Measurements from ENCODE around the gene GUCD1.
A peak's percentile ranks its signal among the peaks of the same experiment; 100 is the strongest.
"Not testable (repeated sequence)": the region's sequence is repeated elsewhere in the genome, so short reads cannot be mapped to it uniquely, and the experiment has no call there.

Gene GUCD1

DNA sequence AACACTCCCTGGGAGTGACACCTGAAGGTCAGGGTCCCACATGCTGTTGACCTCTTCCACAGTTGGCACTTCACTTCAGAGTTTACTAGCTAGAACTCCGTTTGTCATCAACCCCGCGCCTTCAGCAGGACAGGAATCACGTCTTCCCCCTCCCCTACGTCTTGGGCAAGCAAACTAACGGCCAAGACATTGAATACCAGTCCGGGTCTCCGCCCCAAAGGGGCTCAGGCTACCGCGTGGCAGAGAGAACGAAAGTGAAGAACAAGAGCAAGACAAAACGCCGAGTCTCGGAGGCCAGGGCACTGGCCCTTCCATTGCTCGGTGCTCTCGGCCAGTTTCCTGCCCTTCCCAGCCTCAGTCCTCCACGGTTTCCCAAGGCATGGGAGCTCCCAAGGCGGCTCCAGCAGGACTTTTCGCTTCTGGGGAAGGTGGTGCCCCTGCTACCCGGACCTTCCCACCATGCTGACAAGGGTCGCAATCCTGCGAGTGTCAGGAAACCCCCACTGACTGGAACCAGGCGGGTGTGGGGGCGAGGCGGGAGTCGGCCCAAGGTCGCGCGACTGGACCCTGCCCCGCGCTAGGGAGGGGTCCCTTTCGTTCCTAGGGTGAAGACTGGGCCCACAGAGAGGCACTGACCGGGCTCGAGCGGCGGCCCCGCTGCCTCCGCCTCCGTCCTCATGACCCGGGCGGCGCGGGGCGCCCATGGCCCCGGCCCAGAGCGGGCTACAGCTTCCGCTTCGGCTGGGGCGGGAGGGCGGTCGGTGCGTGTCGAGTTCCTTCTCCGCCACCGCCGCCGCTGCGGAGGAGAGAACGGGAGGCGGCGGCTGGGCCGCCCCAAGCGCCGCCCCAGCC lies at the start of gene GUCD1:
TSS of gene GUCD1 (minus strand) at position 826 of the 852 bp plus-strand sequence. CDS start at position 679, 147 bp downstream.
- DNase-seq: no peak

DNA sequence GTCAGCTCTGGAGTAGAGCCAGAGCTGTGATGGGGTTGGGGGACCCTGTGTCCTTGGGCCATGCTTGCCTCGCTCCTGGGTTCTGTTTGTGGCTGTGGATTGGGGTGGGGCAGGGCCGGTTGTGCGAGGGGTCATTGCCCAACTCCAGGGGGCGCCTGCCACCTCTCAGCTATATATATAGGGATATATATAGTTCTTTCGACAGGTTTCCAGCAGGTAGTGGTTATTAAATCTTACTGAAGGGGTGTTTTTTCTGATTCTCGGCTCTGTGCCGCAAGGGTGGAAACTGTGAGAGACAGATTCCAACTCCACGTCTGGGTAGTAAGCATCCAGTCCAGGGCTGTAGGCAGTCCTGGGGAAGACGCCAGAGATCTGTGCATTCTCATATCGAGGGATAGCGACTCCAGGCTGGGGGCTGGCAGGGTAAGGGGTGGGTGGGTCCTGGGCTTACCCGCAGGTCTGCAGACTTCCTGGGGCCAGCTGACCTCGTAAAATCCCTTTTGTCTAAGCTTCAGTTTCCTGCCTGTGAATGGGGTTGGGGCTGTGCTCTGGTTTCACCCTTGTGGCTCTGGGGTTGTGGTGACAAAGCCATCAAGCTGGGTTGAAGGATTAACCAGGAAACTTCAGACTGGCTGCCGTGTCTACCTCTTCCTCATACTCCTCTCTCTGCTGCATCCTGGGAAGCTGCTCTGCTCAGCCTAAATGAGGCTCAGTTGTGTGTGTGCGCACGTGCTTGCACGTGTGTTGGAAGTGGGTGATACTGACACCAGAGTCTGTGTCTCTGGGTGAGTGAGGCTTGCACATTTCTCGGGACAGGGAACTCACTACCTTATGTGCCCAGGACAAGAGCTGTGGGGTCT lies 49.1 kb upstream of the GUCD1 start:
- not testable (repeated sequence) for DNase-seq

DNA sequence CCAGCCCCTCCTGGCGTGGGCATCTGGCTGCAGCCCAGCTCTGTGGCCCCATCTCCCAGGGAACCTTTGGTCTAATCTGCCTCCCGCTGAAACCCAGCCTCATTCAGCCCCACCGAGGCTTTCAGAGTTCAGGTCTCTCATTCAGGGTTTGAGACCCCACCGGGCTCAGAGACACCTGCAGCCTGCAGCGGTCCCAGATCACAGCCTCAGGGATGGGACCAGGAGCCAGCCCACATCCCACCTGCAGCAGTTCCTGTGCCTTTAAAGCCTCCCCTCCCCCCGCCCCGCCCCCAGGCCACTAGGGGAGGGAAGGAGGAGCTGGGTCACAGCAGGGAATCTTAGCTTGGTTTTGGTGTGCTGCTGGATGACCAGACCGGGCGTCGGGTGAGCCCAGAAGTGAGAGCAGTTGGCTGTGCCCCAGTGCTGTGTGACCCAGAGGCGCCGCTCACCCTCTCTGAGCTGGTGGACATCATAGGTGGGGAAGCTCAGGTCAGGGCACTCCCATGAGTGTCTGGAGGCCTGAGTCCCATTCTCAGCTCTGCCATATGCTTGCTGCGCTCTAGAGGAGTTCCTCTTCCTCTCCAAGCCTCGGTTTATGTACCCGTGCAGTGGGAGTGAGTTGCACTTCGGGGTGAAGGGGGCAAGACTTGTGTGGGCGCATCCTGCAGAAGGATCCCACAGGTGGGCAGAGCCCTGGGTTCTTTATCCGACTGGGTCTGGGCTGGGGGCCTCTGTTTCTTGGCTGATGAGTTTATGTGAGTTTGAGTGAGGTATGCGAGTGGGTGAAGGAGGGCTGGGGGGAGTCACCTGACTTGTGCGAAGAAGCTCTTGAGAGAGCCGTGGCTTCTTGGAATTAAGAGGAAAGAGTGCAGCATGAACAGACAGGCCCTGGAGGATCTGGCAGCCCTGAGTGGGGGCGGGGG lies 48.2 kb upstream of the GUCD1 start, which contains the start of gene GGT1:
TSS of gene GGT1 (plus strand) at position 347 of the 923 bp plus-strand sequence. CDS start 7,889 bp downstream, outside the sequence.
- not testable (repeated sequence) for DNase-seq

DNA sequence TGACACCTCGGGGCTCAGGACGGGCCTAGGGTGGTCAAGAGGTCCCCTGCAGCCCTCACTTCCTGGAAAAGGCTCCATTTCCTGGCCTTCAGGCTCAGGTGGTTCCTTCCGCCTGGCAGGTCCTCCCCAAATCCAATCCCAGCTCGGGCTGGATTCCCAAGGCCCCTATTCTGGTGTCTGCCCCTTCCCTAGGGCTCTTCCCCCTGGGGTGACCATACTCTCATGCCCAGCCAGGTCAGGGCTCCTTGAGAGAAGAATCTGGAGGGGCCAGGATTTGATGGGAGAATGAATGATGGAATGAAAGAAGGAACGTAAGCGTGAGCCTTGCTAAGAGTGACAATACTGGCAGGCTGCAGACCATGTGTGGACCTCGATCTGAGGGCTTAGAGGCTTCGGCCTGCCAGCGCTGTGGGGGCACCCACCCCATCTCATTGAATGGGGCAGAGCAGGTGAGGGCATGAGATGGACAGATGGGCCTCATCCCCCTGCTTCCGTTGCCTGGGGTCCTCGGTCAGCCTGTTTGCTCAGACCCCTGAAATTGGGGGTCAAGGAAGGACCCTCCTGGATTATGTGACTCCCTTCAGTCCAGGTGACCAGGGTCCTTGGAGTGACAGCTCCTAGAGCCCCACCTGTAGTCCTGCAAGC lies 47.3 kb upstream of the GUCD1 start:
- DNase-seq: not testable (repeated sequence)

DNA sequence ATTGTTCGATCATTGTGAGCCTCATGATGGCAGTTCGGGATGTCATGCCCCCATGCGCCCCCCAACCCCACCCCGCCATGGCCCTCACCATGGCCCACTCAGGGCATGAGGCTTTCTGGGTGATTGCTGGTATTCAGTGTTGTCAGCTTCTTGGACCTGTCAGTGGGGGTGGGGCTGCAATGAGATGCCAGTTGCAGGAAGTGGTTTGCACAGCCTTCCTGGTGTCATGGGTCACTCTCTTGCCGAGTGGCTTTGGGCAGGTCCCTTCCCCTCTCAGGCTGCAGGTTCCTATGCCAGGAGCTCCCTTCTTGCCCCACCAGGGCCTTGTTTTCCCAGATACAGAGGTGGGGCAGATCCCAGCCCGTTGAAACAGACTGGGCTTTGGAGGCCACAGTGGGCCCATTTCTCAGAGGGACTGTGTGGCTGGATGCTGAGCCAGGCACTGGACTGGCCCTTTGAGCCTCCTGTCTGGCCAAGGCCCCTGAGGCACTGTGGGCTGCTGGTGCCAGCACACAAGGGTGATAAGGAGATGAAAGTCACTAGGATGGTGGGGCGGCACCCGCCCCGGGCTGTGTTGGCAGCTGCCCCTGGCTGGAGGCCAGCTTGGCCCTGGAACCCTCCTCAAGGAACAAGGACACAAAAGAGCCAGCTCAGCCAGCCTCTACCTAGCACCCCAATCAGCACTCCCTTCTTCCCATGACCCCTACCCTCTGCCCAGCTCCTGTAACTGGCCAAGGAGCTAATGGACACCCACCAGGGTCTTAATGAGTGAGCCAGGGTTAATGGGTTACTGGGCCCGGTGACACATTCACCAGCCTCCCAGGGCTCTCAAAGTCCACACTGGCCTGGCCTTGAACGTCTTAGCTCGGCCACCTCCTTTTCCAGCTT lies 46.5 kb upstream of the GUCD1 start:
- DNase-seq: peak in 1 of 2 experiments; percentile 29

DNA sequence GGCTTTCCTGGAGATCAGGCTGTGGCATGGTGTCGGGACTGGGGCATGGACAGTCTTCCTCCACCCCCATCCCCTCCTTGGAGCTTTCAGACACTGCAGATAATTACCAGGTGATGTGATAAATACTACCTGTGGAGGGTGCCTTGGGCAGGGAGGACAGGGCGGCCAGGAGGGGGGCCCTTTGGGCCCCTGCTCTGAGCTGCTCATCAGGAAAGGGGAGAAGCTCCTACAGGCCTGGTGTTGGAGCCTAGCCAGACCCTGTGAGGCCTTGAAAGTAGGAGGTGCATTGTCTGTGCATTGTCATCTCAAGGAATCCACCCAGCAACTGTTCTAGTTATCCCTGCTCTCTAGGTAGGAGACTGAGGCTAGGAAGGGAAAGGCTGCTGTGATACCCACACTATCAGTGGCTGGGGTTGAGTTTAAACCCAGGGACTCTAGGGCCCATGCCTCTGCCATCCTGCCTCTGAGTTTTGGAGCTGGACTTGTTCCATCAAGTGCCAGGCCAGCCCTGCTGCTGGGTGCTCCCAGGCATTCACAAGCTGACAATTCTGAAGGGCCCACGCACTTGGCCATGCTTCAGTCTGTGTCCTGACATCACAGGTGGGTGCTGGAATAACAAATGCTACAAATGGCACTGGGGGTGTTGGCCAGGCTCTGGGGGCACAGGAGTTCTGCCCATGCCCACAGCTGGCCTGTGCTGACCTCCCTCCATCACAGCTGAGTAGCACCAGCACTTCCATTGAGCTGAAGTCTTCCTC lies 45.2 kb upstream of the GUCD1 start:
- DNase-seq: not testable (repeated sequence)

DNA sequence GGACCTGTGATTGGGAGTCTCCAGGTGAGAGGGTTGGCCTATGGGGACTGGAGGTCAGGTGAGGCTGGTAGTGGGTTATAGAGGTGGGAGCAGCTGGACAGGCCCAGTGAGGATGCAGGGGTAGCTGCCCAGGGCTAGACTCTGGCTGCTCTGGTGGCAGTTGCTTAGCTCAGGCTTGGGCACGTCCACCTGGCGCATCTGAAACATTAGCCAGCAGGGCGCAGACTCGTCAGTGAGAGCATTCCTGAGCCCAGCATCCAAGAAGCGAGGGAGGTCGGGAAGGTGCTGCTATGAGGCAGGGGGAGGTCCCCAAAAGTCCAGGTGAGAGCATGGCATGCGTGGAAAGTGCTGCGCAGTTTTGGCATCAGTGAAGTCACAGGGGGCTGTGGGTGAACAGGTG lies 44.6 kb upstream of the GUCD1 start:
- no peak for DNase-seq

DNA sequence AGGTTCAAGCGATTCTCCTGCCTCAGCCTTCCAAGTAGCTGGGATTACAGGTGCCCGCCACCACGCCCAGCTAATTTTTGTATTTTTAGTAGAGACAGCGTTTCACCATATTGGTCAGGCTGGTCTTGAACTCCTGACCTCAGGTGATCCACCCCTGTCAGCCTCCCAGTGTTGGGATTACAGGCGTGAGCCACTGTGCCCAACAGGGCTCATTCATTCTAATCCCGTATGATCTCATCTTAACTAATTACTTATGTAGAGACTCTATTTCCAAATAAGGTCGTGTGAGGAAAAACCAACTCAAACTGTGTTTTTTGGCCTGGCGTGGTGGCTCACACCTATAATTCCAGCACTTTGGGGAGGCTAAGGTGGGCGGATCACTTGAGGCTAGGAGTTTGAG lies 42.1 kb upstream of the GUCD1 start:
- not testable (repeated sequence) for DNase-seq

DNA sequence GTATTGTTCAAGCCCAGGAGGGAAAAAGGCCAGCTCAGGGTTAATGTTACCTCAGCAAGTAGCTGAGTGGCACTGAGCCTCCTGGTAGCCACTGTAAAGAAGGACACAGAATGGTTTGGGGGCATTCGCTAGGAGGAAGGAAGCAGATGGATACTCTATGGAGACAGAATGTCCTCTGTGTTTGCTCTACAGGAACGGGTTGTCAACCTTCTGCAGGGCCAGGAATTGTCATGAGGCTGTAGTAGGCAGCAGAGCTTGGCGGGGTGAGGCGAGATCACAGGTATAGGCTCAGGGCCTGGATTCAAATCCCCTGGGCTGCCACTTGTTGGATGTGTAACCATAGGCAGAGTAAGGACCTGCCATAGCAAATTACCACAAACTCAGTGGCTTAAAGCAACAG lies 40.9 kb upstream of the GUCD1 start:
- no peak for DNase-seq

DNA sequence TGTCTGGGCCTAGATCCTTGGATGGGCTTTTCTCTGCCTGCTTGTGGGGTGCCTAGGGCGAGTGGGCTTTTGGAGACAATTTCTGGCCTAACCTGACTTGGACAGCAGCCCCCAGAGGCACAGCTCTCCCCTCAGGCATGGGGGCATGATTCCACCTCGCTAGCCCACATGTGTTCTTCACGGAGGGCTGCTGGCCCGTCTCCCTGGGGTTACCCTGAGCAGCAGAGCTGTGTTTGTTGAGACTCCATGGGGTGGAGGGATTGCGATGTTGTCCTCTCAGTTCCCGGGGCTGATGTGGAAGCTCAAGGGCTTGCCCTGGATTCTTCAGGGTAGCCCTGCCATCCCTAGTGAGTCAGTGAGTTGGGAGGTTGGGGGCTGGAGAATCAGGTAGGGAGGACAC lies 40.3 kb upstream of the GUCD1 start:
- DNase-seq: no peak

DNA sequence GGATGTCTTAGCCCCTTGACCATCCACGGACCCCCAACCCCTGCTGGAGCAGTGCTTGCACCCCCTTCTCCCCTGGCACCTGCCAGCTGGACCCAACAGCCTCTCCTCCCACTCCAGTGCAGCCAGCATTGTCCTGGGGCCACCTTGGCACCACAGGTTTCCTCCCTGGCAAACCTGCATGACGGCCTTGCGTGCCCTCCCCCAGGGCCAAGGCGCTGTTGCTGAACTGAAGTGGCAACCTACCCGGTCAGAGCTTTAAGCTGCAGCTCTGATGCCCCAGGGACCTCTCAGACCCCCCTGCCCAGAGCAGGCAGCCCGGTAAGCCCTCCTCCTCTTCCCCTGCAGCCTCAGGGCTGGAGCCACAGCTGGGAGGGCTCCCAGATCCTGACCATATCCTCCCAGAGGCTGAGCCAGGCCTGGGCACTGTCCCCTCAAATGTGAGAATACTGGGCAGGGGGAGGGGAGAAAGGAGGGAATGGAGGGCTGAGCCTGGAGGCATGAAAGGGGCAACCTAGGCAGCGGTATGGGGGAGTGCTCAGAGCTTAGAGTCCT lies 39.7 kb upstream of the GUCD1 start:
- no peak for DNase-seq

DNA sequence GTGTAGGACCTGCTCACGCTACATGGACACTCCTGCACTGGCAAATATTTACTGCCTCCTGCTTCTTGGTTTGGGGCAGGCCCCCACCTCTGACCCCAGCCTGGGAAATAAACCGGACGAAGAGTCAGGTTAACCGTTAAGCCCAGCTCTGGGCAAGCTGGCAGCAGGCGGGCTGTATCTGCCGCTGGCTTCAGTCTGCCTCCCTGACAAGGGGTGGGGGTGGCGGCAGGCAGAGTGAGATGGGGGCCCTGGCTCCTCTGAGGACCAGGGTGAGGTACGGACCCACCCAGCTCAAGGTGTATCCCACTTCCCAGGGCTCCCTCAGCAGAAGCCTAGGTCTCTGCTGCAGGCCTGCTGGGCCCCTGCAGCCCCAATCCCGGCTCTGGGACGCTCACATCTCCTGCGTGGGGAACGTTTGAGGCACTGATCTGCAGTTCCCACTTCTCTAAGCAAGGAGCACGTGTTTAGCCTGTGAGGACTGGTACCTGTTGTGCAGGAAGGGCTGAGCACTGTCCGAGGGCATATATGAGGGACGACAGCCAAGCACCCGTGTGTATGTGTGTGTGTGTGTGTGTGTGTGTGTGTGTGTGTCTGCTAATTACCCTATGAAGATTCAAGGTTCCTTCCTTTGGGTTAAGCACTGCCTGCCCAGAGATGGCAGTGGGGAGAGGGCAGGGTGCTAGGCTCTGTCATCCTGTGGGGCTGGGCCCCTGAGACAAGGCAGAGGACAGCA lies 39.1 kb upstream of the GUCD1 start:
- DNase-seq: no peak

DNA sequence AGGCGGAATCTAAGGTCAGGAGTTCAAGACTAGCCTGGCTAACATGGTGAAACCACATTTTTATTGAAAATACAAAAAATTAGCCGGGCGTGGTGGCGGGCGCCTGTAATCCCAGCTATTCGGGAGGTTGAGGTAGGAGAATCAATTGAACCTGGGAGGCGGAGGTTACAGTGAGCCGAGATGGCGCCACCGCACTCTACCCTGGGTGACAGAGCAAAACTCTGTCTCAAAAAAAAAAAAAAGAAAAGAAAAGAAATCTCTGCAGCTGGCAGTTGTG lies 38.6 kb upstream of the GUCD1 start:
- DNase-seq: not testable (repeated sequence)

DNA sequence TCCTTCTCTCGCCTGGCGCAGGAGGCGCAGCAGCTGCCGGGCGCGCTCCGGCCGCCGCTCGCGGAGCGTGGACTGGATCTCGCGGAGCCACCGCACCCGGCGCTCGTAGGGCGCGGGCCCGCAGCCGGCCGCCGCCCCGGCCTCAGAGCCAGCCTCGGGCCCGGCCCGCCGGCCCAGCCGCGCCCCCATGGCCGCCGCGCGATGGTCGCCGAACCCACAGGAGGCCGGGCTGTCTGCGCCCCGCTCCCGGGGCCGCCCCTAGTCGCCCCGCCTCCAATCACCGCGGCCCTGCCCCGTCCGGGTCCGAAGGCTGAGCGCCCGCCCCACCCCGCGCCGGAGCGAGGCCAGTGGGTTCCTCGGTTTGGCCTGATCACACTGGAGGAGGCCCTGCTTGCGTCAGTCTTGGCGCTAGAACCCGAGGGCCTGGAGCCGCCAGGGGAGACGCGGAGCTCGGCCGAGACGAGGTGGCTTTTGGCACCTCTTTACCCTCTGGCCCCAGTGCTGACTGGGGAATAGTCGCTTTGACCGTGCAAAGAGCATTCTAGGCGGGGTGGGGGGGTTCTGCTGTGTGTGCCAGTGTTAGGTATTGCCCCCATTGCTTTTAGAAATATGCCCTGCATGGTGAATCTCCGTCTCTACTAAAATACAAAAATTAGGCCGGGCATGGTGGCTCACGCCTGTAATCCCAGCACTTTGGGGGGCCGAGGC lies 38.1 kb upstream of the GUCD1 start, which contains the start of gene LRRC75B:
TSS of gene LRRC75B (minus strand) at position 223 of the 708 bp plus-strand sequence. CDS start at position 189, 34 bp downstream.
- DNase-seq: peak; percentile 52 to 85

DNA sequence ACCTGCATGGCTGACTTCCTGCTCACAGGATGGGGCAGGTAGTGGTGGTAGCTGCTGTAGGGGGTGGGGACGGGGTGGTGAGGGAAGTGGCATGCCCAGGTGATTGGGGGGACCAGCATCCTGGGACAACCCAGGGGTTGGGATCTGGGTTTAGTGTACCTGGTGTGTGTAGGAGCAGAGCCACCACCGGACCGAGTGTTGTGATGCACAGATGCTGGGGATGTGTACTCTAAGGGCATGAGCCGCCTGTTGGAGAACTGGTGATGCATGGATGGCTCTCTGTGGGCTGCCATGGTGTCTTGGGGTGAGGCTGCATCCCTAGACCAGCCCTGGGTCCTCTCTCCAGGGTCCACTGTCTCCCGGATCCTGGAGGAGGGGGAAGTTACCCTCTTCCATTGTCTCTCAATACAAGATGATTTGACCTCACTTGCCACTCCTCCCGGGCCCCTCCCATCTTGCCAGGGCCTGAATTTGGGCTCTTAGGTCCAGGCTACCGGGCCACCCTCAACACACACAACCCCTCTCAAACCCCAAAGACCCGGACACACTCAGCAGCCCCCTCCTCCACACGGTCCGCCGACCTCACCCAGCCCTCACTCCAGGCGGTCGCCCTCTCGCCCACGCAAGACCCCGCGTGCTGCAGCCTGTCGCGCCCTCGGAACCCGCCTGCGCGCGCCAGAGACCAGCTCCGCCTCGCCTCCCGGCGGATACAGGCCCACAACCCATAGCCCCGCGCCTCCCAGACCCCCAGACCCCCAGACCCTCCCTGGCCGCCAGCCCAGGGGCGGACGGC lies 37.3 kb upstream of the GUCD1 start:
- no peak for DNase-seq

DNA sequence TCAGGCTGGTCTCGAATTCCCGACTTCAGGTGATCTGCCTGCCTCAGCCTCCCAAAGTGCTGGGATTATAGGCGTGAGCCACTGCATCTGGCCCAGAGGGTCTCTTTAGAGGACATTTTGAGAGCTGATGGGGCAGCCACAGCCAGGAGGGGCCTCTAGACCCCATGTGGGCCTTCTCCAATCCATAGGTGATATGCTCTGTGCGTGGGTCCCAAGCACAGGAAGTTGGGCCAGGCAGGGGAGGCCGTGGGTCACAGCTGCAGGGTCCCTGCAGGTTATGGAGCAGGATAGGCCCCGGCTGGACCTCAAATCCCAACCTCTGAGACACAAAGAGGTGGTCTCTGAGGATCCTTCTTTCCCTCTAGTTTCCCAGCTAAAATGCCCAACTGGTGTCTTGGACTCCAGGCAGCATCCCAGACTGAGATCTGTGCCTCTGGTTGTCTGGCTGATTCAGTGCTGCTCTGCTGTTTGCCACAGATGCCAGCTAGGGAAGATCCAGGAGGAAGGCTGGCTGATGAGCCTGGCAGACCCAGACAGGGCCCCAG lies 36.4 kb upstream of the GUCD1 start:
- DNase-seq: no peak

DNA sequence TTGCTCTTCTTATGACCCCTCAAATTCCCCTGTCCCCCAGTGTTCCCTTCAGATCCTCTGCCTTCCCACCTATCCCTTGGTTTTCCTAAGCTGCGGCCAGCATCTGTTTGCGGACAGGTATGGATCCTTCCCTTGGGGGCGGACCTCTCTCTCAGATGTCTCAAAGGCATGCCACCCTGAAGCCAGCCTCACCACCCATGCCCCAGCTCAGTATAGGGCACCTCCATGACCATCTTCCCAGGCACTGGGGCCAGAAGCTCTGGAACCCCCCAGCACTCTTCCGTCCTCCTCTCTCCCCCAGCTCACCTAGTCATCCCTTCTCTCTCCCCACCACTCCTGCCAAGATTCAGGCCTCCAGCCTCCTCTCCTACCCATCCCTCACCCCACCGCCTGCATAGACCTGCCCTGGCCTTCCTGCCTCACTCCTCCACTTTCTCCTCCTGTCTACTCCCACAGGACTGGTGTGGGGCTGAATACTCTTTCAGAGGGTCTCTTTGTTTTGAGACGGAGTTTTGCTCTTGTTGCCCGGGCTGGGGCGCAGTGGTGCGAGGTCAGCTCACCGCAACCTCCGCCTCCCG lies 35.7 kb upstream of the GUCD1 start:
- DNase-seq: no peak
